Sigmoid colon (tissue), 7 donors: ENCODE results near the gene CCDC127. TPM values are rescaled to one million over a fixed set of nuclear protein-coding genes. Genes with fewer than 3 reads are reported as not detected.

Experiments
- DNase-seq: peaks from one replicate; pipeline ENCODE4 v3.0.0-alpha.2; 2019
- H3K27ac ChIP-seq, 4 donors: fragments of 200-600 bp; sonication (generic); one replicate each; pipeline ENCODE4 v1.5.1; 2016 to 2019; ENCODE audit warnings: mild to moderate bottlenecking in 1 of 4
- H3K27me3 ChIP-seq, 3 donors: fragments of 200-600 bp; sonication (generic); one replicate each; pipeline ENCODE4 v1.5.1; 2019; ENCODE audit warnings: mild to moderate bottlenecking in 1 of 3
- H3K36me3 ChIP-seq, 4 donors: fragments of 200-600 bp; sonication (generic); one replicate each; pipeline ENCODE4 v1.5.1; 2016 to 2019
- H3K4me1 ChIP-seq, 4 donors: fragments of 200-600 bp; sonication (generic); one replicate each; pipeline ENCODE4 v1.5.1; 2017 to 2019
- H3K4me3 ChIP-seq, 4 donors: fragments of 200-600 bp; sonication (generic); one replicate each; pipeline ENCODE4 v1.5.1; 2017 to 2019; ENCODE audit warnings: mild to moderate bottlenecking in 2 of 4, moderate library complexity in 1 of 4
- H3K9me3 ChIP-seq, 4 donors: fragments of 200-600 bp in 3 of 4; sonication (generic) in 3 of 4; one replicate each; pipeline versions ENCODE4 v1.5.1 to v1.6.1; 2013 to 2019
- EP300 ChIP-seq, 4 donors: sonication (generic); formaldehyde crosslinking; IDR thresholded peaks; one replicate each; pipeline ENCODE4 v1.6.1; 2017; ENCODE audit warnings: antibody characterized with exemption in 4 of 4
- POLR2A ChIP-seq, 2 donors: fragments of 450-650 bp; IDR thresholded peaks; one replicate each; pipeline ENCODE4 v1.6.1; 2016; ENCODE audit warnings: antibody characterized with exemption in 2 of 2, mild to moderate bottlenecking in 2 of 2, moderate library complexity in 2 of 2
- POLR2AphosphoS5 ChIP-seq, 4 donors: sonication (generic); formaldehyde crosslinking; IDR thresholded peaks; one replicate each; pipeline ENCODE4 v1.6.1; 2017; ENCODE audit warnings: antibody characterized with exemption in 4 of 4
- WGBS, 2 donors: extraction: QIAGEN DNeasy Blood & Tissue Kit; methylation state at CpG; one replicate each; pipeline ENCODE4 v1.1.7; 2013; 5-methylcytosine and 5-hydroxymethylcytosine counted together
- intact Hi-C: fragments of 100-400 bp; cut with DNase I; formaldehyde crosslinking; loops from one replicate; pipeline ENCODE4 v1.15.1; 2023
- polyA plus RNA-seq, 3 donors: library from polyadenylated mRNA; stranded (reverse); fragments of 200-250 nt; gene quantifications; one replicate each; pipeline ENCODE4 v1.2.3, GENCODE V29; 2013
- total RNA-seq, 4 donors: library from RNA; depleted of rRNA; stranded (reverse); fragments of >200 nt; gene quantifications; one replicate each; pipeline ENCODE4 v1.1.0, GENCODE V29; 2016
- TF ChIP-seq, protein P1 (sequence below), 4 experiments: fragments of 450-650 bp in 3 of 4; fragments of 200-600 bp in 1 of 4; IDR thresholded peaks; one replicate each; pipeline ENCODE4 v1.5.1; 2016 to 2019; ENCODE audit warnings: antibody characterized with exemption in 4 of 4, mild to moderate bottlenecking in 3 of 4, moderate library complexity in 2 of 4
- donor health status: healthy with polysubstance abuse.
- donor health status: Bipolar disorder and iron deficiency.
- donor health status: healthy.

Gene CCDC127
- total and polyA plus RNA-seq, 7 donors = 1.2 to 8.3 (median 5.7) TPM

DNA sequence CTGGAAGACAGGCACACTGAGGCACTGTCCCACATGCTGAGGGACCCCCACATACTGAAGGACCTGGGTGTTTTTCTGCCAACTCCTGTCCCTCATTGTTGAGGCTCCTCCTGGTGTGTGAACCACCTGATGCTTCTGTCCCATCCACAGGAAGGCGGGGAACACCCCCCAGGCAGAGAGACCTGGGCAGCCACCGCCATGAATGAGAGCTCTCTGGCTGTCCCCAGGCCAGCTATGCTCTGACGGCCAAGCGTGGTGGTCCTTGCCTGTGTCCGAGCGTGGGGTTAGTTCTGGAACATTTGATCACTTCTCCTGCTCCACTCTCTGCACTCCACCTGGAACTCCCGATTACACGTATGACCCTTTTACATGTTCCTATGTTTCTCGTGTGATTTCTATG is 38.6 kb downstream of the CCDC127 start:
- Histone ChIP-seq H3K27ac (no peak overlapping the region), H3K27me3 (no peaks in the 10 kb centered on the region), H3K4me1 (peaks cover 0 to 5% (median 2%) of the 10 kb centered on the region in 4 donors), H3K36me3 (no peaks in the 10 kb centered on the region), H3K4me3 (no peak overlapping the region), H3K9me3 (no peaks in the 10 kb centered on the region)
- WGBS, 2 donors = 83 to 91% methylated on average over 9 of the region's 9 CpGs
- TF ChIP-seq, protein P1, sequence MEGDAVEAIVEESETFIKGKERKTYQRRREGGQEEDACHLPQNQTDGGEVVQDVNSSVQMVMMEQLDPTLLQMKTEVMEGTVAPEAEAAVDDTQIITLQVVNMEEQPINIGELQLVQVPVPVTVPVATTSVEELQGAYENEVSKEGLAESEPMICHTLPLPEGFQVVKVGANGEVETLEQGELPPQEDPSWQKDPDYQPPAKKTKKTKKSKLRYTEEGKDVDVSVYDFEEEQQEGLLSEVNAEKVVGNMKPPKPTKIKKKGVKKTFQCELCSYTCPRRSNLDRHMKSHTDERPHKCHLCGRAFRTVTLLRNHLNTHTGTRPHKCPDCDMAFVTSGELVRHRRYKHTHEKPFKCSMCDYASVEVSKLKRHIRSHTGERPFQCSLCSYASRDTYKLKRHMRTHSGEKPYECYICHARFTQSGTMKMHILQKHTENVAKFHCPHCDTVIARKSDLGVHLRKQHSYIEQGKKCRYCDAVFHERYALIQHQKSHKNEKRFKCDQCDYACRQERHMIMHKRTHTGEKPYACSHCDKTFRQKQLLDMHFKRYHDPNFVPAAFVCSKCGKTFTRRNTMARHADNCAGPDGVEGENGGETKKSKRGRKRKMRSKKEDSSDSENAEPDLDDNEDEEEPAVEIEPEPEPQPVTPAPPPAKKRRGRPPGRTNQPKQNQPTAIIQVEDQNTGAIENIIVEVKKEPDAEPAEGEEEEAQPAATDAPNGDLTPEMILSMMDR (IDR thresholded peaks at IDR 0.05) = no peak
- TF ChIP-seq POLR2A (IDR thresholded peaks at IDR 0.05) (no peak), EP300 (IDR thresholded peaks at IDR 0.05) (no peak), POLR2AphosphoS5 (IDR thresholded peaks at IDR 0.05) (no peak)
- intact Hi-C loops = no loop called here
- DNase-seq = peak; percentile 45

DNA sequence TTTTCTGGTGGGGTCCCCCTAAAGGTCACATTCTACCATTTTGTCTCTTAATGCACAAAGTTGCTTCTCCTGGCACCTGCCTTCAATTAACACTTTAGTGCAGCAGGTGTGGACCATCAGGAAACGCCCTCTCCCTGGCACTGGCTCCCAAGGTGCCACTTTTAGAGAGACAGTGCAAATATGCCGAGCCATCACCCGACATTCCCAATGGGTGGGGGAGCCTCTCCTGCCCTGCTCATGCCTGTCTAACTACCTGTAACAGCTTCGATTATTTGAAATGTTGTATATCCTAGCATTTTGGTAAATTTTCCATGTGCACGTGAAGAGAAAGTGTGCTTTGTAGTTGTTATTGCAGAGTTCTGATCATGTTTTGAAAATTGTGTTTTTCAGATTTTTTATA is 39.8 kb downstream of the CCDC127 start:
- DNase-seq = no peak
- Histone ChIP-seq H3K27me3 (no peaks in the 10 kb centered on the region), H3K9me3 (no peaks in the 10 kb centered on the region), H3K4me1 (no peaks in the 10 kb centered on the region), H3K36me3 (no peaks in the 10 kb centered on the region), H3K27ac (no peak overlapping the region), H3K4me3 (no peak overlapping the region)
- WGBS, 2 donors = 31 to 76% methylated on average over 5 of the region's 5 CpGs
- intact Hi-C loops = no loop called here
- TF ChIP-seq, protein P1 (IDR thresholded peaks at IDR 0.05) = no peak
- TF ChIP-seq EP300 (IDR thresholded peaks at IDR 0.05) = no peak
- no peak for TF ChIP-seq POLR2A (IDR thresholded peaks at IDR 0.05)
- no peak for TF ChIP-seq POLR2AphosphoS5 (IDR thresholded peaks at IDR 0.05)

DNA sequence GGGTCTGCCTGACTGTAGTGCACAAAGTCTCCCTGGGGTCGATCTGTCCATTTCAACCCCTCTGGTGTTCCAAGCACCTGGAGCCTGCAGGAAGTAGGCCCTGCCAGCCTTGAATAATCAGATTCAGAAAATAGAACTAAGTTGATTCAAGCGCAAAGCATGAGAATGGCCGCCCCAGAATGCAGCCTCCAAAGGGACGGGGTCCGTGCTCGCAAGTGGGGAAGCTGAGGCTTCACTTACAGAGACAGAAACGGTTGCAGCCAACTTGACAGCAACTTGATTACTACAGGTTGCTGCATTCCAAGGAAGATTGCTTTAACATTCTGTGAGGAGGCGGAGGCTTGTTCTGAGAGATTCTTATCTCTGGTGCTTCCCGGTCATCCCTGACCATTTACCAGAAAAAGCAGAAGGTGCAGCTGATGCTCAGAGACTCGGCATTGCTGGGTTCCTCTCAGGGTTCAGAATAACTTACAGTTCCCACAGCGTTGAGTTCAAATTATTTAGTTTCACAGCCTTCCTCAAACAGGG is 41.6 kb downstream of the CCDC127 start:
- intact Hi-C loops = no loop called here

DNA sequence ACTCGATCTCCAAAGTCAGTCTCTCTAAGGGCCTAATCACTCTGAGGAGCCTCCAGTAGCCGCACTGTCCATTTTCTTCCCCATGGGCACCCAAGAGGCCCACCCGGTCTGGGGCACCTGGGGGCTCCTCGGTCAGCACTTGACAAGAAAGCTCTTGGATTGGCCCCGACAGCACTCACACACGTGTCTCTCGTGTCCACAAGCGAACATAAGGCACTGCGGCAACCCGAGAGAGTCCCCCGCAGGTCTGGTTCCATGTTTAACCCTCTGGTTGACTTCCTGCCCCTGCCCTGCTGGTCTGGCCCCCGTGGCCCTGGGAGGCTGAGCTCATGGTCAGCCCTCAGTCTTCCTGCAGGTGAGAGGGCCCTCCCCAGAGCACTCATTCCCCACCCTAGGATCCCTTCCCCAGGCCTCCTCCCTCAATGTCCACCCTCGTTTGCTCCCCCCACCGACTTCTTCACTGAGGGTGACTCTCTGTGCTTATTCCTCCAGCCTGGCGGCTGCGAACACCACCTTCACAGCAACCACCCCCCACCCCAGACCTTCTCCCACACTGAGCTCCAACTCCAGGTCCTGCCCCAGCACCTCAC is 43.0 kb downstream of the CCDC127 start:
- H3K27ac ChIP-seq = no peak overlapping the region
- H3K4me3 ChIP-seq = no peak overlapping the region
- H3K4me1 ChIP-seq = no peaks in the 10 kb centered on the region
- TF ChIP-seq POLR2A (IDR thresholded peaks at IDR 0.05) (no peak), POLR2AphosphoS5 (IDR thresholded peaks at IDR 0.05) (no peak), EP300 (IDR thresholded peaks at IDR 0.05) (no peak)
- TF ChIP-seq, protein P1 (IDR thresholded peaks at IDR 0.05) = no peak
- DNase-seq = peak; percentile 59
- 83 to 86% methylated on average over 16 of the region's 16 CpGs for WGBS, 2 donors
- H3K9me3 ChIP-seq = no peaks in the 10 kb centered on the region
- H3K36me3 ChIP-seq = no peaks in the 10 kb centered on the region
- intact Hi-C loops = no loop called here
- no peaks in the 10 kb centered on the region for H3K27me3 ChIP-seq

More for the DNA sequence above, 41.6 kb downstream of the CCDC127 start:
- WGBS, 2 donors = 73 to 78% methylated on average over 11 of the region's 11 CpGs
- TF ChIP-seq EP300 (IDR thresholded peaks at IDR 0.05) = no peak
- TF ChIP-seq POLR2AphosphoS5 (IDR thresholded peaks at IDR 0.05) = no peak
- TF ChIP-seq POLR2A (IDR thresholded peaks at IDR 0.05) = no peak
- TF ChIP-seq, protein P1 (IDR thresholded peaks at IDR 0.05) = no peak
- H3K9me3 ChIP-seq = no peaks in the 10 kb centered on the region
- no peak overlapping the region for H3K4me3 ChIP-seq
- H3K36me3 ChIP-seq = no peaks in the 10 kb centered on the region
- no peaks in the 10 kb centered on the region for H3K27me3 ChIP-seq
- H3K4me1 ChIP-seq = no peaks in the 10 kb centered on the region
- H3K27ac ChIP-seq = no peak overlapping the region
- peak; percentile 9 for DNase-seq

DNA sequence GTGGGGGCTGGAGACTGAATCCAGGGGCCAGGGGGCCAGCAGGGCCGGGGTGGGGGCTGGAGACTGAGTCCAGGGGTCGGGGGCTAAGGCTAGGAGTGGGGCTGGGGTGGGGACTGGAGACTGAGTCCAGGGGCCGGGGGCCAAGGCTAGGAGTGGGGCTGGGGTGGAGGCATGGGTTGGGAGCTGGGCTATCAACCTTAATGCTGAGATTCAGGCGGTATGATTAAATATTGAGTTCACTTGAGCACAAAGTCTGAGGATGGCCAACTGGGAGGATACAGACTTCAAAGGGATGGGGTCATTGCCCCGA is 43.7 kb downstream of the CCDC127 start:
- no peak overlapping the region for H3K27ac ChIP-seq
- TF ChIP-seq POLR2AphosphoS5 (IDR thresholded peaks at IDR 0.05) = no peak
- TF ChIP-seq POLR2A (IDR thresholded peaks at IDR 0.05) = no peak
- TF ChIP-seq, protein P1 (IDR thresholded peaks at IDR 0.05) = no peak
- no peak for TF ChIP-seq EP300 (IDR thresholded peaks at IDR 0.05)
- no peaks in the 10 kb centered on the region for H3K9me3 ChIP-seq
- H3K4me1 ChIP-seq = no peaks in the 10 kb centered on the region
- no peaks in the 10 kb centered on the region for H3K27me3 ChIP-seq
- no peaks in the 10 kb centered on the region for H3K36me3 ChIP-seq
- no peak for DNase-seq
- intact Hi-C loops = no loop called here
- no peak overlapping the region for H3K4me3 ChIP-seq
- 68 to 83% methylated on average over 5 of the region's 5 CpGs for WGBS, 2 donors
